HL-60 (cell line): ENCODE results near the gene SPIRE2.

ENCODE experiments used
- CTCF ChIP-seq: IDR thresholded peaks from one replicate; pipeline ENCODE4 v1.5.1; 2011; ENCODE audit warnings: low read length, control low read depth, inconsistent platforms; ENCODE audit not compliant: insufficient read depth
- POLR2AphosphoS5 ChIP-seq: IDR thresholded peaks from 2 replicates; pipeline ENCODE4 v1.6.1; 2012; ENCODE audit warnings: low read depth
- SPI1 ChIP-seq: IDR thresholded peaks from 2 replicates; pipeline ENCODE4 v1.6.1; 2012; ENCODE audit warnings: low read depth, mild to moderate bottlenecking, borderline replicate concordance
- TF ChIP-seq, protein P1 (sequence below): IDR thresholded peaks from 2 replicates; pipeline ENCODE4 v1.6.1; 2012; ENCODE audit warnings: low read depth; ENCODE audit not compliant: insufficient replicate concordance

DNA sequence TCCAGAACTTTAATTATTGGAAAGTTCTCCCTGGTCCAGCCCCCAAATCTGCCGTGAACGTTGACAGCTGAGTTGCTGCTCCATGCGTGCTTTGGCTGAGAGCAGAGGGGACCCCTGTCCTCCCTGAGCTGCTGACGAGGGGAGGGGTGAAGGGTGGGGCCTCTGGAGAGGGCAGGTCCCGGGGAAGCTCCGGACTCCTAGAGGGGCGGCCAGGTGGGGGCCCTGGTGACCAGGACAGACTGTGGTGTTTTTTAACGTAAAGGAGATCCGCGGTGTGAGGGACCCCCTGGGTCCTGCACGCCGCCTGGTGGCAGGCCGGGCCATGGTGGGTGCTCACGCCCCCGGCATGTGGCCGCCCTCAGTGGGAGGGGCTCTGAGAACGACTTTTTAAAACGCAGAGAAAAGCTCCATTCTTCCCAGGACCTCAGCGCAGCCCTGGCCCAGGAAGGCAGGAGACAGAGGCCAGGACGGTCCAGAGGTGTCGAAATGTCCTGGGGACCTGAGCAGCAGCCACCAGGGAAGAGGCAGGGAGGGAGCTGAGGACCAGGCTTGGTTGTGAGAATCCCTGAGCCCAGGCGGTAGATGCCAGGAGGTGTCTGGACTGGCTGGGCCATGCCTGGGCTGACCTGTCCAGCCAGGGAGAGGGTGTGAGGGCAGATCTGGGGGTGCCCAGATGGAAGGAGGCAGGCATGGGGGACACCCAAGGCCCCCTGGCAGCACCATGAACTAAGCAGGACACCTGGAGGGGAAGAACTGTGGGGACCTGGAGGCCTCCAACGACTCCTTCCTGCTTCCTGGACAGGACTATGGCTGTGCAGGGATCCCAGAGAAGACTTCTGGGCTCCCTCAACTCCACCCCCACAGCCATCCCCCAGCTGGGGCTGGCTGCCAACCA is 90.4 kb downstream of the SPIRE2 start, which contains the start of gene MC1R:
- TF ChIP-seq CTCF = no peak
- TF ChIP-seq POLR2AphosphoS5 = no peak
- no peak for TF ChIP-seq SPI1
- TF ChIP-seq, protein P1, sequence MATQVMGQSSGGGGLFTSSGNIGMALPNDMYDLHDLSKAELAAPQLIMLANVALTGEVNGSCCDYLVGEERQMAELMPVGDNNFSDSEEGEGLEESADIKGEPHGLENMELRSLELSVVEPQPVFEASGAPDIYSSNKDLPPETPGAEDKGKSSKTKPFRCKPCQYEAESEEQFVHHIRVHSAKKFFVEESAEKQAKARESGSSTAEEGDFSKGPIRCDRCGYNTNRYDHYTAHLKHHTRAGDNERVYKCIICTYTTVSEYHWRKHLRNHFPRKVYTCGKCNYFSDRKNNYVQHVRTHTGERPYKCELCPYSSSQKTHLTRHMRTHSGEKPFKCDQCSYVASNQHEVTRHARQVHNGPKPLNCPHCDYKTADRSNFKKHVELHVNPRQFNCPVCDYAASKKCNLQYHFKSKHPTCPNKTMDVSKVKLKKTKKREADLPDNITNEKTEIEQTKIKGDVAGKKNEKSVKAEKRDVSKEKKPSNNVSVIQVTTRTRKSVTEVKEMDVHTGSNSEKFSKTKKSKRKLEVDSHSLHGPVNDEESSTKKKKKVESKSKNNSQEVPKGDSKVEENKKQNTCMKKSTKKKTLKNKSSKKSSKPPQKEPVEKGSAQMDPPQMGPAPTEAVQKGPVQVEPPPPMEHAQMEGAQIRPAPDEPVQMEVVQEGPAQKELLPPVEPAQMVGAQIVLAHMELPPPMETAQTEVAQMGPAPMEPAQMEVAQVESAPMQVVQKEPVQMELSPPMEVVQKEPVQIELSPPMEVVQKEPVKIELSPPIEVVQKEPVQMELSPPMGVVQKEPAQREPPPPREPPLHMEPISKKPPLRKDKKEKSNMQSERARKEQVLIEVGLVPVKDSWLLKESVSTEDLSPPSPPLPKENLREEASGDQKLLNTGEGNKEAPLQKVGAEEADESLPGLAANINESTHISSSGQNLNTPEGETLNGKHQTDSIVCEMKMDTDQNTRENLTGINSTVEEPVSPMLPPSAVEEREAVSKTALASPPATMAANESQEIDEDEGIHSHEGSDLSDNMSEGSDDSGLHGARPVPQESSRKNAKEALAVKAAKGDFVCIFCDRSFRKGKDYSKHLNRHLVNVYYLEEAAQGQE = no peak
